H9 (cell line): ENCODE measurements around the gene GHRHR. TPM values are rescaled to one million over a fixed set of nuclear protein-coding genes. Genes with fewer than 3 reads are reported as not detected.

Source experiments
- DNase-seq: peaks from one replicate; pipeline ENCODE4 v3.0.0-alpha.2; 2017
- H2AFZ ChIP-seq: one replicate; pipeline ENCODE4 v1.6.1; 2013; ENCODE audit warnings: mild to moderate bottlenecking, low read length, control low read depth, moderate library complexity
- H2AK5ac ChIP-seq: 2 replicates; pipeline ENCODE4 v1.6.1; 2013; ENCODE audit warnings: low read length, control low read depth, mixed read lengths; ENCODE audit not compliant: insufficient read length
- H2BK120ac ChIP-seq: one replicate; pipeline ENCODE4 v1.6.1; 2013; ENCODE audit warnings: low read depth, mild to moderate bottlenecking, low read length, control low read depth, inconsistent platforms; ENCODE audit not compliant: poor library complexity, severe bottlenecking
- H2BK12ac ChIP-seq: 2 replicates; pipeline ENCODE4 v1.6.1; 2013; ENCODE audit warnings: low read length, control low read depth, mixed read lengths, low read depth; ENCODE audit not compliant: insufficient read length
- H2BK15ac ChIP-seq: 2 replicates; pipeline ENCODE4 v1.6.1; 2013; ENCODE audit warnings: low read depth, low read length, control low read depth
- H2BK20ac ChIP-seq: one replicate; pipeline ENCODE4 v1.6.1; 2013; ENCODE audit warnings: low read depth, mild to moderate bottlenecking, low read length, control low read depth, inconsistent platforms; ENCODE audit not compliant: poor library complexity, severe bottlenecking
- H2BK5ac ChIP-seq: 2 replicates; pipeline ENCODE4 v1.6.1; 2013; ENCODE audit warnings: low read length, control low read depth, mixed read lengths; ENCODE audit not compliant: insufficient read length
- H3K14ac ChIP-seq: 2 replicates; pipeline ENCODE4 v1.6.1; 2013; ENCODE audit warnings: low read length, control low read depth; ENCODE audit not compliant: insufficient read depth
- H3K18ac ChIP-seq: 2 replicates; pipeline ENCODE4 v1.6.1; 2013; ENCODE audit warnings: low read depth, mild to moderate bottlenecking, mixed read lengths, low read length, control low read depth; ENCODE audit not compliant: insufficient read length
- H3K23ac ChIP-seq: 2 replicates; pipeline ENCODE4 v1.6.1; 2013; ENCODE audit warnings: low read length, control low read depth, mixed read lengths, low read depth; ENCODE audit not compliant: insufficient read length
- H3K23me2 ChIP-seq: 2 replicates; pipeline ENCODE4 v1.6.1; 2013; ENCODE audit warnings: low read depth, mild to moderate bottlenecking, mixed read lengths, low read length, control low read depth; ENCODE audit not compliant: insufficient read length, poor library complexity, severe bottlenecking
- H3K27ac ChIP-seq: 2 replicates; pipeline ENCODE4 v1.5.1; 2013; ENCODE audit warnings: low read length, control low read depth, mixed read lengths, low read depth; ENCODE audit not compliant: insufficient read length
- H3K27me3 ChIP-seq: 2 replicates; pipeline ENCODE4 v1.6.1; 2013; ENCODE audit warnings: low read length, control low read depth, inconsistent platforms; ENCODE audit not compliant: insufficient read depth
- H3K4ac ChIP-seq: 2 replicates; pipeline ENCODE4 v1.6.1; 2013; ENCODE audit warnings: low read depth, mild to moderate bottlenecking, control low read depth, inconsistent platforms, low read length, moderate library complexity
- H3K4me1 ChIP-seq: 2 replicates; pipeline ENCODE4 v1.6.1; 2013; ENCODE audit warnings: low read length, control low read depth, inconsistent platforms; ENCODE audit not compliant: insufficient read depth
- H3K4me2 ChIP-seq: 2 replicates; pipeline ENCODE4 v1.6.1; 2013; ENCODE audit warnings: low read length, control low read depth, mixed read lengths; ENCODE audit not compliant: insufficient read length, insufficient read depth
- H3K56ac ChIP-seq: 2 replicates; pipeline ENCODE4 v1.6.1; 2013; ENCODE audit warnings: low read depth, mild to moderate bottlenecking, mixed read lengths, low read length, control low read depth; ENCODE audit not compliant: insufficient read length
- H3K79me1 ChIP-seq: 2 replicates; pipeline ENCODE4 v1.6.1; 2013; ENCODE audit warnings: low read depth, mild to moderate bottlenecking, moderate library complexity, low read length, control low read depth, inconsistent platforms; ENCODE audit not compliant: insufficient read depth, poor library complexity, severe bottlenecking
- H3K79me2 ChIP-seq: 2 replicates; pipeline ENCODE4 v1.6.1; 2013; ENCODE audit warnings: low read length, control low read depth, inconsistent platforms; ENCODE audit not compliant: insufficient read depth
- H3K9ac ChIP-seq: 2 replicates; pipeline ENCODE4 v1.6.1; 2013; ENCODE audit warnings: low read length, control low read depth, mixed read lengths; ENCODE audit not compliant: insufficient read length; ENCODE audit errors: extremely low read depth
- H3K9me3 ChIP-seq: one replicate; pipeline ENCODE4 v1.6.1; 2013; ENCODE audit warnings: low read depth, low read length, inconsistent platforms; ENCODE audit not compliant: control insufficient read depth
- H3T11ph ChIP-seq: one replicate; pipeline ENCODE4 v1.6.1; 2013; ENCODE audit warnings: mild to moderate bottlenecking, low read length, control low read depth, inconsistent platforms
- H4K20me1 ChIP-seq: one replicate; pipeline ENCODE4 v1.6.1; 2013; ENCODE audit not compliant: control insufficient read depth, insufficient read length, insufficient read depth
- H4K5ac ChIP-seq: 2 replicates; pipeline ENCODE4 v1.6.1; 2013; ENCODE audit warnings: low read depth, mild to moderate bottlenecking, mixed read lengths, low read length, control low read depth; ENCODE audit not compliant: insufficient read length
- H4K8ac ChIP-seq: replicated peaks from 2 replicates; pipeline ENCODE4 v1.6.1; 2013; ENCODE audit warnings: low read length, control low read depth, mixed read lengths, low read depth; ENCODE audit not compliant: insufficient read length
- H4K91ac ChIP-seq: 2 replicates; pipeline ENCODE4 v1.6.1; 2013; ENCODE audit warnings: low read depth, mild to moderate bottlenecking, moderate library complexity, mixed read lengths, low read length, control low read depth; ENCODE audit not compliant: insufficient read length
- H3K27ac Mint-ChIP-seq, 3 experiments: 2 replicates in 2 of 3; 3 replicates in 1 of 3; pipeline ENCODE4 v1.8.0; 2020 to 2021; ENCODE audit warnings: mixed read lengths in 3 of 3, mild to moderate bottlenecking in 1 of 3, moderate library complexity in 1 of 3
- H3K27me3 Mint-ChIP-seq: 2 replicates; pipeline ENCODE4 v1.8.0; 2021; ENCODE audit warnings: low read depth, mild to moderate bottlenecking, moderate library complexity, mixed read lengths
- H3K36me3 Mint-ChIP-seq, 3 experiments: 2 replicates in 2 of 3; 3 replicates in 1 of 3; pipeline ENCODE4 v1.8.0; 2020 to 2021; ENCODE audit warnings: low read depth in 3 of 3, mixed read lengths in 3 of 3; ENCODE audit not compliant: insufficient read depth in 1 of 3
- H3K4me1 Mint-ChIP-seq, 2 experiments: 2 replicates each; pipeline ENCODE4 v1.8.0; 2020; ENCODE audit warnings: mixed read lengths in 2 of 2
- H3K4me3 Mint-ChIP-seq, 2 experiments: 2 replicates in 1 of 2; 3 replicates in 1 of 2; pipeline ENCODE4 v1.8.0; 2020 to 2021; ENCODE audit warnings: mild to moderate bottlenecking in 2 of 2, mixed read lengths in 2 of 2, moderate library complexity in 1 of 2
- H3K9me3 Mint-ChIP-seq, 2 experiments: 2 replicates in 1 of 2; 3 replicates in 1 of 2; pipeline ENCODE4 v1.8.0; 2020; ENCODE audit warnings: mild to moderate bottlenecking in 2 of 2, mixed read lengths in 2 of 2, moderate library complexity in 1 of 2
- WGBS: extraction: QIAGEN DNeasy Blood & Tissue Kit; methylation state at CpG from one replicate; pipeline ENCODE4 v1.1.7; 2013; ENCODE audit warnings: missing lambda C conversion rate, low lambda C conversion rate, mixed read lengths; ENCODE audit not compliant: insufficient read length; ENCODE audit errors: extremely low coverage; 5-methylcytosine and 5-hydroxymethylcytosine counted together
- total RNA-seq: library from RNA; stranded (reverse); gene quantifications from 2 replicates; pipeline ENCODE4 v1.2.1, GENCODE V29; 2021
- TF ChIP-seq, protein P1 (sequence below): fragments of 200-600 bp; sonication (generic); conservative IDR thresholded peaks from 3 replicates; pipeline ENCODE4 v1.8.0; 2021; ENCODE audit warnings: antibody characterized with exemption, mild to moderate bottlenecking

Gene GHRHR
- total RNA-seq, 1 experiment from 2014 or later: 7.4 TPM

GRCh38 chr7:30985756-30986155 lies 22.0 kb downstream of the GHRHR start:
- Mint-ChIP-seq H3K36me3 (no peaks in the 10 kb centered on the region; a peak in 1 of 7 replicates), H3K4me3 (peak overlapping the region in 1 of 2 experiments; percentile 0; a peak in 1 of 5 replicates), H3K9me3 (no peaks in the 10 kb centered on the region; a peak in 1 of 5 replicates), H3K27ac (no peak overlapping the region), H3K27me3 (peaks cover 40% of the 10 kb centered on the region), H3K4me1 (peaks cover 68 to 69% of the 10 kb centered on the region in 2 experiments)
- Histone ChIP-seq H3K4me1 (peaks cover 4% of the 10 kb centered on the region; the same call in 1 of the 2 replicates), H3K14ac (no peak overlapping the region), H4K91ac (no peak overlapping the region), H3K56ac (no peak overlapping the region), H3K9me3 (no peaks in the 10 kb centered on the region), H3K79me2 (no peaks in the 10 kb centered on the region), H3T11ph (no peak overlapping the region), H2BK120ac (no peak overlapping the region), H2AFZ (no peak overlapping the region), H4K8ac (no peak overlapping the region), H2BK5ac (no peak overlapping the region), H3K23me2 (peaks cover 3% of the 10 kb centered on the region), H4K20me1 (peaks cover 3% of the 10 kb centered on the region), H3K79me1 (no peaks in the 10 kb centered on the region), H3K18ac (no peak overlapping the region), H3K27me3 (no peaks in the 10 kb centered on the region; the same call in 1 of the 2 replicates), H2AK5ac (no peak overlapping the region), H3K9ac (no peak overlapping the region), H4K5ac (no peak overlapping the region), H2BK15ac (no peak overlapping the region), H3K4ac (no peak overlapping the region), H2BK12ac (no peak overlapping the region), H2BK20ac (no peak overlapping the region), H3K27ac (no peak overlapping the region), H3K23ac (no peak overlapping the region), H3K4me2 (no peak overlapping the region)
- TF ChIP-seq, protein P1, sequence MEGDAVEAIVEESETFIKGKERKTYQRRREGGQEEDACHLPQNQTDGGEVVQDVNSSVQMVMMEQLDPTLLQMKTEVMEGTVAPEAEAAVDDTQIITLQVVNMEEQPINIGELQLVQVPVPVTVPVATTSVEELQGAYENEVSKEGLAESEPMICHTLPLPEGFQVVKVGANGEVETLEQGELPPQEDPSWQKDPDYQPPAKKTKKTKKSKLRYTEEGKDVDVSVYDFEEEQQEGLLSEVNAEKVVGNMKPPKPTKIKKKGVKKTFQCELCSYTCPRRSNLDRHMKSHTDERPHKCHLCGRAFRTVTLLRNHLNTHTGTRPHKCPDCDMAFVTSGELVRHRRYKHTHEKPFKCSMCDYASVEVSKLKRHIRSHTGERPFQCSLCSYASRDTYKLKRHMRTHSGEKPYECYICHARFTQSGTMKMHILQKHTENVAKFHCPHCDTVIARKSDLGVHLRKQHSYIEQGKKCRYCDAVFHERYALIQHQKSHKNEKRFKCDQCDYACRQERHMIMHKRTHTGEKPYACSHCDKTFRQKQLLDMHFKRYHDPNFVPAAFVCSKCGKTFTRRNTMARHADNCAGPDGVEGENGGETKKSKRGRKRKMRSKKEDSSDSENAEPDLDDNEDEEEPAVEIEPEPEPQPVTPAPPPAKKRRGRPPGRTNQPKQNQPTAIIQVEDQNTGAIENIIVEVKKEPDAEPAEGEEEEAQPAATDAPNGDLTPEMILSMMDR: no peak
- WGBS: no CpG with 5 or more reads among the region's 7 CpGs
- DNase-seq: no peak
